NCI-H524 treated with DMSO at 0.1 percent for 48 hours (cell line): ENCODE data around the gene SGCA.

Experiments
- DNase-seq: peaks from one replicate; lab custom pipeline; 2025; lab: John Stamatoyannopoulos, UW

SGCA gene

DNA sequence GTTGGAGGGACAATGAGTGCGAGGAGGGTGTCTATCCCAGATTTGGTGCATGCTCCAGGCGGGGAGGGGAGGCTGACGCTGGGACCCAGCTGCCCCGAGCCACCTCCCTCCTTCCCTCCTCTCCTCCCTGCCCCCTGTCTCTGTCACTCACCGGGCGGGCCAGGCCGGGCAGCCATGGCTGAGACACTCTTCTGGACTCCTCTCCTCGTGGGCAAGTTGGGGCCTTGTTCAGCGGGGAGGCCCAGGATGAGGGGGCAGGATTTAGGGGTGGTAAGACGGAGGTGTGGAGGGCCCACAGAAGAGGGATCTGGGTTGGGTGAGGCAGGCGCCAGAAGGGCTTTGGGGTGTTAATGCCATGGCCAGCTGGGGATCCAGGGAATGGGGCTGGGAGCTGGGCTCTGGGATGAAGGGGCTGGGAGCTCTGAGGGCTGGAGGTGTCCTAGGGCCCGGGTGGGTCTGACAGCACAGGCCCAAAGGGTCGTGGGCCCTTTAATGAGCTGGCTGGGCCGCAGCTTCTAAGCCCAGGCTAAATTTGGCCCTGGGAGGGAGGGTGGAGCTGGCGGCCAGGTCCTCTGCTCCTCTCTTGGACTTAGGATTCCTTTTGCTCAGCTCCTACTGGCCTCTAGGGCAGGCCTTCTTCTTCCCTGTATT is at the start of gene SGCA:
Gene SGCA (plus strand): TSS at position 139 of the 651 bp plus-strand sequence. CDS start 36 bp downstream, at position 175.
- no peak for DNase-seq

DNA sequence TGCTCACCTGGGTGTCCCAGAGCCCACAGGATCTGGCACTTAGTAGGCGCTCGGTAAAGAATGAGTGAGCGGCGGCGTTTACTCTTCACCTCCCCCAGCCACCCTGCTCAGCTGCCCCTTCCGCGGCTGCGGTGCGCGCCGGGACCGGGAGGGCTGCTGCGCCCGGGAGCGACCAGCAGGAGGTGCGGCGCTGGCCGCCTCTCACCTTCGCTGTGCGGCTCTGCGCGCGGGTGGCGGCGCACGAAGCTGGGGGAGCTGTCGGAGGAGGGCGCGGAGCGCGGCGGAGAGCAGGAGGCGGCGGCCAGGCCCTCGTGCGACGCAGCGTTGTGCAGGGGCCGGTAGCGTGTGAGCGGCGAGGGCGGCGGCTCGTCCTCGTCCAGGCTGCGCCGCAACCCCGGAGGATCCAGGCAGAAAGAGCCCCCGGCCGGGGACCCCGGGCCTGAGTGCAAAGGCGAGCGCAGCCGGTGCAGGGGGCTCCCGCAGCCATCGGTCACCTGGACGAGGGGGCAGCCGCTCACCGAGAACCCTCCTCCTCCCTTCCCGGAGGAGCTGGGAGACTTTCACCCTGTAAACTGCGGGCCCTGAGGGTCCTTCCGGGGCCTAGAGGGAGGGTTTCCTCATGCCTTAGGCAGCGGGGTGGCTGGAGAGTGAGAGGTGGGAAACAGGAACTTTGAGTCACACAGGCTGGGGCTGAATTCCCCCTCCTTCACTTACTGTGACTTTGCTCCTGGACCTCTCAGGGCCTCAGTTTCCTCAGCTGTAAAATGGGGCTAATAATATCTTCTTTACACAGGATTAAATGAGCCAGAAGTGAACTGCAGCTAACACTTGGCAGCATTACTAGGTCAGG is 48.4 kb upstream of the SGCA start:
- DNase-seq, result no peak

- DNase-seq, result no peak
Observed at GRCh38 chr17:50118076-50118827, 47.6 kb upstream of the SGCA start.

GRCh38 chr17:50118828-50119218 is 47.0 kb upstream of the SGCA start:
- no peak for DNase-seq

DNA sequence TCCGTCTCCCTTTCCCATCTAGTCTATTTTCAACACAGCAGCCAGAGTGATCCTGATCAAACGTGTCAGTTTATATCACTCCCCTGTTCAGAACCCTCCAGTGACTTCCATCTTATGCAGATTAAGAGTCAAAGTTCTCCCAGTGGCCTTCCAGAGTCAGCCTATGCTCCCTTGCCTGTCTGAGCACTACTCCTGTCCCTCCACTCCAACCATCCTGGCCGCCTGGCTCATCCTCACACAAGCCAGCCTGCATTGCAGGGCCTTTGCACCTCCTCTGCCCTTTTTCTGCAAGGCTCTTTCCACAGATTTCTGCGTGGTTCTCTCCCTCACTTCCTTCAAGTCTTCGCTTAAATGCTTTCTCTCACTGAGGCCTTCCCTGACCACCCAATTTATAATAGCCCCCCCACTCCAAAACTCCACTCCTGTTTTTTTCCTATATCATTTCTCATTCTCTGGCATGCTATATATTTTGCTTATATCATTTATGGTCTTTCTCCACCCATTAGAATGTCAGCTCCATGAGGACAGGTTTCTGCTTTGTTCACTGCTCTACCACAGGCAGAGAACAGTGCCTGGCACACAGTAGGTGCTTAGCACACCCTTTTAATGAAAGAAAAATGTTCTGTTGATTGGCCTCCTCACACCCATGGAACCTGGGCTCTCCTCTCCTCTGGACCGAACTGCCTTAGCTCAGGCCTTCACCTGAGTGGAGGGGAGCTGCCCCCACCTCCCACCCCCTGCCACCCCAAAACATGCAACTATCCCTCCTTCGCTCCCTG is 45.1 kb upstream of the SGCA start:
- no peak for DNase-seq

DNA sequence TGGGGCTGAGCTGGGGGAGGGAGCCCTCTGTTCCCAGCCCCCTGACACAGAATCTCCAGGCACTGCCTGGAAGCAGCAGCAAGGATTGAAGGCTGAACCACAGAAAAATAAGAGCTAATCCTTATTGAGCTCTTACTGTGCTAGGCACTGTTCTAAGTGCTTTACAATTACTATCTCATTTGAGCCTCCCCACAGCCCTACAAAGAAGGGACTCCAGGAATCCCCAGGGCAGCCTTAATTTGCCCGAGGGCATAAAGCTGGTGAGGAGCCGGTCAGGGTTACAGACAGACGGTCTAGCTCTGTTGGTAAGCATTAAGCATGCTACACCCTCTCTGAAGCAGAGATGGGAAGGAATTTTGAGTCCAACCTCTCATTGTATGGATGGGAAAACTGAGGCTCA is 42.9 kb upstream of the SGCA start:
- DNase-seq, result no peak

- no peak for DNase-seq
Observed at GRCh38 chr17:50123649-50124349, 42.0 kb upstream of the SGCA start.

DNA sequence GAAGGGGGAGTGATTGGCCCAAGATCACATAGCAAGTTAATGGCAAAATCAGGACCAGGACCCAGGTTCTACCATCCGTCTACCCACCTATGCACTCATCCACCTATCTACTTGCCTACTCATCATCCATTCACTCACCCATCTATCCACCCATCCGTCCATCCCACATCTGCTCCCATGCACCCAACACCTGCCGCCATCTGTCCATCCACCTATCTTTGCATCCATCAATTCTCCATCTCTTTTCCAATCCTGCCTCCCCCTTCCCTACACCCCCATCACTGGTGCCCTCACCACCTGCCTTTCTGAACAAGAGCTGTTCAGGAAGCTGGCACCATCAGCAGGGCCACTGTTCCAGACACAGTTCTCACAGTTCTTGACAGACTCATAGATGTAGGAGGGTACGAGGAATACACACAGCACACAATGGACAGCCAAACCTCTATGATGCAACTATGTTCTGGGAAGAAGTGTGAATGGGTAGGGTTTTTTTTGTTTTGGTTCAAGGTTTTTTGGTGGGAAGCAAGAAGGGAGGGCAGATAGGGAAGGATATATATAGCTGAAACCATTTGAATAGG is 40.3 kb upstream of the SGCA start:
- peak; percentile 62 for DNase-seq

DNA sequence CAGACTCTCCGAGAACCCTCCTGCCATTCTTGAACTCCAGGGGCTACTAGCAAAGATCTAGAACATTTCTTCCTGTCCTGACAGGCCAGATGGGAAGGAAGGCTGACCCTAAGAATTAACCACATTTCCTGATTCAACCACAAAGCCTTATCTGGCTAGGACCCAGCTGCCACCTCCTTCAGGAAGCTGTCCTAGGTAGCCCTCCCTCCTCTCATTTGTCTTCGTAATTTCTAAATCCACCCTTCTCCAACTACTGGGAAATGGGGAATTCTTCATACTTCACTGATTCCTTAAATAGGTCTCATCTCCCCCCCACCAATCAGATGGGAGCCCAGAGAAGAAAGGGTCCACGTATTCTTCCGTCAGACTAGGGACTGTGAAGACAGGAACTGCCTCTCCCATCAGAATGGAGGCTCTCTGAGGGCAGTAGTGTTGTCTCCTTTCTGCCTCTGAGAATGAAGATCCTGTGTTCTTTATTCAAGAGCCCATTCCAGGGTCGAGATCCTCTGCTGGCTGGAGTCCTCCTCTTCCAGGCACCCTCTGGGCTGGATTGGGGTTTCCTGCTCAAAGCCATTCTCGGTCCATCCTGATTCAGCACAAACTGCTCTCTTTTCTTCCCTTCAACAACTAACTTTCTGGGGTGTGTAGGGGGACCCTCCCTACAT is 38.0 kb upstream of the SGCA start:
- no peak for DNase-seq

GRCh38 chr17:50128441-50129352 is 37.1 kb upstream of the SGCA start:
- DNase-seq, result no peak

- DNase-seq, result no peak
Observed at GRCh38 chr17:50129353-50129727, 36.5 kb upstream of the SGCA start.

GRCh38 chr17:50129728-50130558 is 35.9 kb upstream of the SGCA start, which contains the start of gene SAMD14:
SAMD14 (minus strand) TSS chr17:50130160; CDS start chr17:50124959, 5,201 bp downstream.
- DNase-seq, result no peak

GRCh38 chr17:50130559-50131305 is 35.1 kb upstream of the SGCA start:
- no peak for DNase-seq

- DNase-seq, result no peak
Observed at GRCh38 chr17:50132104-50132794, 33.6 kb upstream of the SGCA start.

- DNase-seq, result no peak
Observed at GRCh38 chr17:50133028-50133768, 32.6 kb upstream of the SGCA start.

- DNase-seq, result no peak
Observed at GRCh38 chr17:50133769-50134099, 32.1 kb upstream of the SGCA start.
